HepG2 (cell line): Measurements from ENCODE around the gene HHATL. TPM values are rescaled to one million over a fixed set of nuclear protein-coding genes. Genes with fewer than 3 reads are reported as not detected.

Source experiments
- ISX ChIP-seq: sonication (generic); formaldehyde crosslinking; conservative IDR thresholded peaks from 2 replicates; pipeline ENCODE4 v1.5.0; 2020; ENCODE audit warnings: missing genetic modification reagents
- polyA plus RNA-seq, 8 experiments: library from polyadenylated mRNA; depleted of rRNA in 3 of 8; stranded (reverse) in 7 of 8; unstranded in 1 of 8; fragments of >200 nt; fragmentation: Illumina TruSeq in 4 of 8; extraction: Trizol in 4 of 8; gene quantifications; 2 replicates each; pipeline versions ENCODE4 v1.2.1 to v1.2.3, GENCODE V29; 2011 to 2016; ENCODE audit warnings: low read depth in 4 of 8, missing spikeins in 1 of 8, mixed read lengths in 1 of 8; ENCODE audit not compliant: insufficient read depth in 1 of 8
- total RNA-seq, 5 experiments: library from RNA; depleted of rRNA; stranded (reverse); fragments of >200 nt; fragmentation: Illumina TruSeq; extraction: Trizol; gene quantifications; 2 replicates each; pipeline ENCODE4 v1.2.3, GENCODE V29; 2016; ENCODE audit warnings: low read depth in 1 of 5
- TF ChIP-seq, protein P1 (sequence below): sonication (generic); formaldehyde crosslinking; IDR thresholded peaks from one replicate; pipeline ENCODE4 v1.5.1; 2020; ENCODE audit warnings: mild to moderate bottlenecking, missing genetic modification reagents; ENCODE audit errors: not compliant biosample characterization
- TF ChIP-seq, protein P2 (sequence below): sonication (generic); formaldehyde crosslinking; IDR thresholded peaks from 2 replicates; pipeline ENCODE4 v1.4.0; 2020; ENCODE audit warnings: missing genetic modification reagents, borderline replicate concordance
- TF ChIP-seq, protein P3 (sequence below): sonication (generic); formaldehyde crosslinking; IDR thresholded peaks from 2 replicates; pipeline ENCODE4 v1.4.0; 2020; ENCODE audit warnings: missing genetic modification reagents

The HHATL gene
- total and polyA plus RNA-seq, 2 of the 13 experiments (the other 11 are each of a cell fraction or from before 2014, with no cell fraction given): 0.26 TPM; not detected in 1

DNA sequence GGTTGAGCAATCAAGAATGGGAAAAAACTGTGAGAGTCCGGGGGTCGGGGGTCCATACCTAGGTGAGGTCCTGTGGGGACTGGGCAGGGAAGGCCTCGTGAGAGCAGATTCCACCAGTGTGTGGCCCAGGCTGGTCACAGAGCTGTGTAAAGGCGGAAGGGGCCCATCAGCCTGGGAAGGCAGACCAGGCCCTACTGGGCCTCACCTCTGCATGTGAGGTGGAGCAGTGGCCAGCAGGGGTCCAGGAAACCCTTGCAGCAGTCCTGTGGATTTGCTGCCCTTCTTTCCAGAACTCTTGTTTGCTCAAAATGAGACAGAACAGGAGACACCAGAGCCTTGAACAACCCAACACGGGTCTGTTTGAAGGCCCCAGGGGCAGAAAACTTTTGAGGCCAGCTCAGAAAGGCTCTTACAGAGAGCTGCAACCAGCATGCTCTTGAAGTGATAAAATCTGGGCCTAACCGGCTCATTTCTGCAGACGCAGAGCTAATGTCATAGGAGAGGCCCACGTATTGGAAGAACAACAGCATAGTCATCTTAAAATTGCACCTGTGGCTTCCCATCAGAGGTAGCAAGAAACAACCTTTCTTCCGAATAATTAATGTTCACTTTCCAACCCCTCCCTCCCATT lies 30.3 kb upstream of the HHATL start (continued):
- TF ChIP-seq, protein P1, sequence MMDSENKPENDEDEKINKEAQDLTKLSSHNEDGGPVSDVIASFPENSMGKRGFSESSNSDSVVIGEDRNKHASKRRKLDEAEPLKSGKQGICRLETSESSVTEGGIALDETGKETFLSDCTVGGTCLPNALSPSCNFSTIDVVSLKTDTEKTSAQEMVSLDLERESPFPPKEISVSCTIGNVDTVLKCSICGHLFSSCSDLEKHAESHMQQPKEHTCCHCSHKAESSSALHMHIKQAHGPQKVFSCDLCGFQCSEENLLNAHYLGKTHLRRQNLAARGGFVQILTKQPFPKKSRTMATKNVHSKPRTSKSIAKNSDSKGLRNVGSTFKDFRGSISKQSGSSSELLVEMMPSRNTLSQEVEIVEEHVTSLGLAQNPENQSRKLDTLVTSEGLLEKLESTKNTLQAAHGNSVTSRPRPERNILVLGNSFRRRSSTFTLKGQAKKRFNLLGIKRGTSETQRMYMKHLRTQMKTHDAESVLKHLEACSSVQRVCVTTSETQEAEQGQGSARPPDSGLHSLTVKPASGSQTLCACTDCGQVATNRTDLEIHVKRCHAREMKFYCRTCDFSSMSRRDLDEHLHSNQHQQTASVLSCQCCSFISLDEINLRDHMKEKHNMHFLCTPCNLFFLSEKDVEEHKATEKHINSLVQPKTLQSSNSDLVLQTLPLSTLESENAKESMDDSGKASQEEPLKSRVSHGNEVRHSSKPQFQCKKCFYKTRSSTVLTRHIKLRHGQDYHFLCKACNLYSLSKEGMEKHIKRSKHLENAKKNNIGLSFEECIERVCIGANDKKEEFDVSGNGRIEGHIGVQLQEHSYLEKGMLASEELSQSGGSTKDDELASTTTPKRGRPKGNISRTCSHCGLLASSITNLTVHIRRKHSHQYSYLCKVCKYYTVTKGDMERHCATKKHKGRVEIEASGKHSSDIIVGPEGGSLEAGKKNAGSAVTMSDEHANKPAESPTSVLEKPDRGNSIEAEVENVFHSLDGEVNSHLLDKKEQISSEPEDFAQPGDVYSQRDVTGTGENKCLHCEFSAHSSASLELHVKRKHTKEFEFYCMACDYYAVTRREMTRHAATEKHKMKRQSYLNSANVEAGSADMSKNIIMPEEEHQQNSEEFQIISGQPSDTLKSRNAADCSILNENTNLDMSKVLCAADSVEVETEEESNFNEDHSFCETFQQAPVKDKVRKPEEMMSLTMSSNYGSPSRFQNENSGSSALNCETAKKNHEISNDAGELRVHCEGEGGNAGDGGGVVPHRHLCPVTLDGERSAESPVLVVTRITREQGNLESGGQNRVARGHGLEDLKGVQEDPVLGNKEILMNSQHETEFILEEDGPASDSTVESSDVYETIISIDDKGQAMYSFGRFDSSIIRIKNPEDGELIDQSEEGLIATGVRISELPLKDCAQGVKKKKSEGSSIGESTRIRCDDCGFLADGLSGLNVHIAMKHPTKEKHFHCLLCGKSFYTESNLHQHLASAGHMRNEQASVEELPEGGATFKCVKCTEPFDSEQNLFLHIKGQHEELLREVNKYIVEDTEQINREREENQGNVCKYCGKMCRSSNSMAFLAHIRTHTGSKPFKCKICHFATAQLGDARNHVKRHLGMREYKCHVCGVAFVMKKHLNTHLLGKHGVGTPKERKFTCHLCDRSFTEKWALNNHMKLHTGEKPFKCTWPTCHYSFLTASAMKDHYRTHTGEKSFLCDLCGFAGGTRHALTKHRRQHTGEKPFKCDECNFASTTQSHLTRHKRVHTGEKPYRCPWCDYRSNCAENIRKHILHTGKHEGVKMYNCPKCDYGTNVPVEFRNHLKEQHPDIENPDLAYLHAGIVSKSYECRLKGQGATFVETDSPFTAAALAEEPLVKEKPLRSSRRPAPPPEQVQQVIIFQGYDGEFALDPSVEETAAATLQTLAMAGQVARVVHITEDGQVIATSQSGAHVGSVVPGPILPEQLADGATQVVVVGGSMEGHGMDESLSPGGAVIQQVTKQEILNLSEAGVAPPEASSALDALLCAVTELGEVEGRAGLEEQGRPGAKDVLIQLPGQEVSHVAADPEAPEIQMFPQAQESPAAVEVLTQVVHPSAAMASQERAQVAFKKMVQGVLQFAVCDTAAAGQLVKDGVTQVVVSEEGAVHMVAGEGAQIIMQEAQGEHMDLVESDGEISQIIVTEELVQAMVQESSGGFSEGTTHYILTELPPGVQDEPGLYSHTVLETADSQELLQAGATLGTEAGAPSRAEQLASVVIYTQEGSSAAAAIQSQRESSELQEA (CRISPR knock-in tag): no peak
- TF ChIP-seq, protein P2, sequence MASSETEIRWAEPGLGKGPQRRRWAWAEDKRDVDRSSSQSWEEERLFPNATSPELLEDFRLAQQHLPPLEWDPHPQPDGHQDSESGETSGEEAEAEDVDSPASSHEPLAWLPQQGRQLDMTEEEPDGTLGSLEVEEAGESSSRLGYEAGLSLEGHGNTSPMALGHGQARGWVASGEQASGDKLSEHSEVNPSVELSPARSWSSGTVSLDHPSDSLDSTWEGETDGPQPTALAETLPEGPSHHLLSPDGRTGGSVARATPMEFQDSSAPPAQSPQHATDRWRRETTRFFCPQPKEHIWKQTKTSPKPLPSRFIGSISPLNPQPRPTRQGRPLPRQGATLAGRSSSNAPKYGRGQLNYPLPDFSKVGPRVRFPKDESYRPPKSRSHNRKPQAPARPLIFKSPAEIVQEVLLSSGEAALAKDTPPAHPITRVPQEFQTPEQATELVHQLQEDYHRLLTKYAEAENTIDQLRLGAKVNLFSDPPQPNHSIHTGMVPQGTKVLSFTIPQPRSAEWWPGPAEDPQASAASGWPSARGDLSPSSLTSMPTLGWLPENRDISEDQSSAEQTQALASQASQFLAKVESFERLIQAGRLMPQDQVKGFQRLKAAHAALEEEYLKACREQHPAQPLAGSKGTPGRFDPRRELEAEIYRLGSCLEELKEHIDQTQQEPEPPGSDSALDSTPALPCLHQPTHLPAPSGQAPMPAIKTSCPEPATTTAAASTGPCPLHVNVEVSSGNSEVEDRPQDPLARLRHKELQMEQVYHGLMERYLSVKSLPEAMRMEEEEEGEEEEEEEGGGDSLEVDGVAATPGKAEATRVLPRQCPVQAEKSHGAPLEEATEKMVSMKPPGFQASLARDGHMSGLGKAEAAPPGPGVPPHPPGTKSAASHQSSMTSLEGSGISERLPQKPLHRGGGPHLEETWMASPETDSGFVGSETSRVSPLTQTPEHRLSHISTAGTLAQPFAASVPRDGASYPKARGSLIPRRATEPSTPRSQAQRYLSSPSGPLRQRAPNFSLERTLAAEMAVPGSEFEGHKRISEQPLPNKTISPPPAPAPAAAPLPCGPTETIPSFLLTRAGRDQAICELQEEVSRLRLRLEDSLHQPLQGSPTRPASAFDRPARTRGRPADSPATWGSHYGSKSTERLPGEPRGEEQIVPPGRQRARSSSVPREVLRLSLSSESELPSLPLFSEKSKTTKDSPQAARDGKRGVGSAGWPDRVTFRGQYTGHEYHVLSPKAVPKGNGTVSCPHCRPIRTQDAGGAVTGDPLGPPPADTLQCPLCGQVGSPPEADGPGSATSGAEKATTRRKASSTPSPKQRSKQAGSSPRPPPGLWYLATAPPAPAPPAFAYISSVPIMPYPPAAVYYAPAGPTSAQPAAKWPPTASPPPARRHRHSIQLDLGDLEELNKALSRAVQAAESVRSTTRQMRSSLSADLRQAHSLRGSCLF (CRISPR knock-in tag): no peak
- no peak for TF ChIP-seq ISX (CRISPR knock-in tag)
- TF ChIP-seq, protein P3, sequence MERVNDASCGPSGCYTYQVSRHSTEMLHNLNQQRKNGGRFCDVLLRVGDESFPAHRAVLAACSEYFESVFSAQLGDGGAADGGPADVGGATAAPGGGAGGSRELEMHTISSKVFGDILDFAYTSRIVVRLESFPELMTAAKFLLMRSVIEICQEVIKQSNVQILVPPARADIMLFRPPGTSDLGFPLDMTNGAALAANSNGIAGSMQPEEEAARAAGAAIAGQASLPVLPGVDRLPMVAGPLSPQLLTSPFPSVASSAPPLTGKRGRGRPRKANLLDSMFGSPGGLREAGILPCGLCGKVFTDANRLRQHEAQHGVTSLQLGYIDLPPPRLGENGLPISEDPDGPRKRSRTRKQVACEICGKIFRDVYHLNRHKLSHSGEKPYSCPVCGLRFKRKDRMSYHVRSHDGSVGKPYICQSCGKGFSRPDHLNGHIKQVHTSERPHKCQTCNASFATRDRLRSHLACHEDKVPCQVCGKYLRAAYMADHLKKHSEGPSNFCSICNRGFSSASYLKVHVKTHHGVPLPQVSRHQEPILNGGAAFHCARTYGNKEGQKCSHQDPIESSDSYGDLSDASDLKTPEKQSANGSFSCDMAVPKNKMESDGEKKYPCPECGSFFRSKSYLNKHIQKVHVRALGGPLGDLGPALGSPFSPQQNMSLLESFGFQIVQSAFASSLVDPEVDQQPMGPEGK (CRISPR knock-in tag): no peak
